ENCODE data around the gene MCM5. TPM values are rescaled to one million over a fixed set of nuclear protein-coding genes. Genes with fewer than 3 reads are reported as not detected.

MCM5 gene
- total RNA-seq, 1 donor from 2014 or later, result 178 TPM

DNA sequence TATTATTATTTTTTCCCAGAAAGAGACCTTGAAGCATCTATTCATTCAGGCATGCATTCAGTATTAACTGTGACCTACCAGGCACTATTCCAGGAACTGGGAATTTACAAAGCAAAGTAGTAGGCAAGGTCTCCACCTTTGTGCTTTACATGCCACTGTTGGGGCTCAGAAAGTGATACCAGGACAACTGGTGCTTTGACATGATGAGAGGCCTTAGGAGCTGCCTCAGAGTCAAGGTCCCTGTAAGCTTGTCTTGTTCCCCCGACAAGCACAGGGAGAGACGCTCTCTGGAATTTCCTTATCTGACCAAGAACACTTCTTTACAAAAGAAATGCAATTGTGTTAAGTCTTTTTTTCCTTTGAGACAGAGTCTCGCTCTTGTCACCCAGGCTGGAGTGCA, 21.3 kb upstream of the MCM5 start:
- Mint-ChIP-seq H3K9me3 (no peaks in the 10 kb centered on the region), H3K27ac (no peak overlapping the region), H3K4me1 (peaks cover 47% of the 10 kb centered on the region), H3K36me3 (ENCODE audit: low read depth) (no peaks in the 10 kb centered on the region), H3K27me3 (no peaks in the 10 kb centered on the region), H3K4me3 (no peak overlapping the region)
- TF ChIP-seq CTCF (IDR thresholded peaks at IDR 0.05), result no peak
- intact Hi-C loops (cut with micrococcal nuclease), result no loop called here
- DNase-seq (no peak), ATAC-seq (ENCODE audit: low read depth) (no peak)
- POLR2A ChIA-PET, result no interaction called here
- CTCF ChIA-PET, result interaction anchor here (2.3 kb wide), 1 partner anchor 31 kb away, joined by 7 read pairs; no protein-coding TSS in a partner anchor

- ChIA-PET POLR2A (interaction anchor here (2.3 to 3.0 kb wide), 3 partner anchors 23 to 31 kb away, joined by 16 to 39 read pairs (median 17); no protein-coding TSS in a partner anchor), CTCF (interaction anchor here (1.4 to 2.0 kb wide), 3 partner anchors 21 to 31 kb away, joined by 3 to 7 read pairs (median 6); partner anchors contain the start of gene MCM5)
- H3K9me3 Mint-ChIP-seq, result no peaks in the 10 kb centered on the region
- no peaks in the 10 kb centered on the region for H3K36me3 Mint-ChIP-seq (ENCODE audit: low read depth)
- ATAC-seq (ENCODE audit: low read depth) (no peak), DNase-seq (no peak)
- H3K4me1 Mint-ChIP-seq, result peaks cover 45% of the 10 kb centered on the region
- H3K27me3 Mint-ChIP-seq, result no peaks in the 10 kb centered on the region
- intact Hi-C loops (cut with micrococcal nuclease), result no loop called here
- H3K4me3 Mint-ChIP-seq, result no peak overlapping the region
- peak overlapping the region; percentile 41 for H3K27ac Mint-ChIP-seq
- no peak for TF ChIP-seq CTCF (IDR thresholded peaks at IDR 0.05)
These were observed 20.6 kb upstream of the MCM5 start for GRCh38 chr22:35379146-35379993.

DNA sequence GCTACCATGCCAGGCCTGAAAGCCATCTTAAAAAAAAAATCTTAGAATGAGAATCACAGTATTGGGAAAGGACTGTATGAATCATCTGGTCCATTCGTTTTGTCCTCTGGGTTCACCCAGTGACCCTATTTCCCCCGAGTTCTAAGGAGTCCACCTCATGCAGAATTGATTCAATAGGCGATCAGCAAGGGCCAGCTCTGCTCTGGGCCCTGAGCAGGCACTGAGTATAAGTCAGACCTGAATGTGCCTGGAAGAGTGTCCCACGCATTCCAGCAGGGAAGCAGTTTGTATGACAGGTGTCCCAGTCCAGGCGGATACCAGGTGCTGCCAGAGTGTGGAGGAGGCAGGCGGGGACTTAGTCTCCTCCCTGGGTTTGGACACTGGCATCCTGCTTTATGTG, 19.9 kb upstream of the MCM5 start:
- H3K4me1 Mint-ChIP-seq, result peaks cover 45% of the 10 kb centered on the region
- no peaks in the 10 kb centered on the region for H3K27me3 Mint-ChIP-seq
- POLR2A ChIA-PET, result interaction anchor here (0.6 to 3.0 kb wide), 7 partner anchors 8 to 30 kb away, joined by 4 to 39 read pairs (median 13); partner anchors contain the start of gene MCM5
- CTCF ChIA-PET, result interaction anchor here (0.9 to 2.0 kb wide), 5 partner anchors 20 to 74 kb away, joined by 3 to 7 read pairs (median 6); partner anchors contain the start of gene MCM5
- intact Hi-C loops (cut with micrococcal nuclease), result no loop called here
- H3K36me3 Mint-ChIP-seq (ENCODE audit: low read depth), result peaks cover 2% of the 10 kb centered on the region
- H3K9me3 Mint-ChIP-seq, result no peaks in the 10 kb centered on the region
- DNase-seq, result no peak
- ATAC-seq (ENCODE audit: low read depth), result no peak
- H3K4me3 Mint-ChIP-seq, result no peak overlapping the region
- TF ChIP-seq CTCF (IDR thresholded peaks at IDR 0.05), result no peak
- peak overlapping the region; percentile 41 for H3K27ac Mint-ChIP-seq

- ATAC-seq (ENCODE audit: low read depth), result peak; percentile 76
- H3K4me1 Mint-ChIP-seq, result peaks cover 45% of the 10 kb centered on the region
- no peak for TF ChIP-seq CTCF (IDR thresholded peaks at IDR 0.05)
- no peaks in the 10 kb centered on the region for H3K27me3 Mint-ChIP-seq
- peak within 1 kb of the TSS; percentile 81 for H3K4me3 Mint-ChIP-seq
- peak within 1 kb of the TSS; percentile 59 for H3K27ac Mint-ChIP-seq
- no peaks in the 10 kb centered on the region for H3K9me3 Mint-ChIP-seq
- ChIA-PET POLR2A (interaction anchor here (0.6 to 3.0 kb wide), 16 partner anchors 9 to 1706 kb away, joined by 3 to 39 read pairs (median 4); partner anchors contain the start of gene MCM5), CTCF (interaction anchor here (0.9 to 2.0 kb wide), 5 partner anchors 19 to 75 kb away, joined by 3 to 7 read pairs (median 6); partner anchors contain the start of gene MCM5)
- DNase-seq, result peak; percentile 69
- intact Hi-C loops (cut with micrococcal nuclease), result loop anchor here (1.0 kb wide), 3 partner anchors 19 to 30 kb away; no protein-coding TSS in a partner anchor
- H3K36me3 Mint-ChIP-seq (ENCODE audit: low read depth), result peaks cover 2% of the 10 kb centered on the region
These were observed 19.2 kb upstream of the MCM5 start, which contains the start of gene HMOX1 for GRCh38 chr22:35380537-35381423. Gene HMOX1, plus strand, starts transcription at chr22:35381096. Its CDS starts 78 bp downstream, at chr22:35381174.
